ENCODE results near the gene NDUFB2. TPM values are rescaled to one million over a fixed set of nuclear protein-coding genes. Genes with fewer than 3 reads are reported as not detected.
"Not testable (repeated sequence)": the region's sequence is repeated elsewhere in the genome, so short reads cannot be mapped to it uniquely, and the experiment has no call there.

Gene NDUFB2
- total RNA-seq, 2 experiments from 2014 or later = 171 to 183 TPM

DNA sequence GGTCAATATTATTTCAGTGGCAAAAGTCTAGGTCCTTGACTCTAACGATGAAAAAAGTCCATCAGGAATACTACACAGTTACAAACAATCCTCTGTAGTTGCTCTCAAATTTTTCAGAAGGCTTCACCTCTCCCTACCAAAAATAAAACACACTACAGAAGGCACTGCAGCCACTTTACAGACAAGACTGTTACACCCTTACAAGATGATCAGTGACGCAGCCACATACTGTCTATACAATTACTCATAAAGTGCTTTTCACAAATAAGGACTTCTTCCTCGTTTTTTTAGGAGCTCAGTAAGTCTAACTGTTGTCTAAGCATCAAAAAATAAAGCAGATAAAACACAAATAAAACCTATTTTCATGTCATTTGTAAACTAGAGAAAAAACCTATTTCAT, 27.1 kb downstream of the NDUFB2 start:
- no peak for DNase-seq
- CTCF ChIA-PET = interaction anchor here (1.3 kb wide), 3 partner anchors 50 to 288 kb away, joined by 3 to 5 read pairs (median 4); no protein-coding TSS in a partner anchor
- Mint-ChIP-seq H3K27ac (no peak overlapping the region), H3K27me3 (no peaks in the 10 kb centered on the region), H3K4me1 (ENCODE audit: low read depth) (peaks cover 15% of the 10 kb centered on the region), H3K36me3 (no peaks in the 10 kb centered on the region), H3K9me3 (no peaks in the 10 kb centered on the region), H3K4me3 (no peak overlapping the region)
- intact Hi-C loops (cut with micrococcal nuclease) = loop anchor here (10.0 kb wide), 1 partner anchor 291 kb away; the partner anchor contains the start of gene MRPS33
- POLR2A ChIA-PET = no interaction called here

DNA sequence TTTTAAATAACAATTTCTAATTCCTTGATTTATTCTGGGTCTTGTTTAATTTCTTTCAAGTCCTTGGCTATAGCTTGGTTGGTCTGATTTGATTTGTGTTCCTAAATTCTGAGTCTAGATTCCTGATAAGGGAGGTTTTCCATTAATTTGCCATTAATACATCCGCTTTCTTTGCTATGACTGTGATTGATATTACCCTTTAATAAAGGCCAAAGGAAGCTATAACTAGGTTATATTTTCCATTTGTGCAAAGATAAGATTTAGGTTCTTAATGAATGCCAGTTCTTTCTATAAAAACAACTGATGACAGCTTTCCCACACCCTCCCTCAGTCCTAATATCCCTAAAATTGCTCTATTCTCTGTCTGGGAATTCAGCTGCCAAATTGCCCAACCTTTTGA, 28.2 kb downstream of the NDUFB2 start:
- ChIA-PET CTCF (no interaction called here), POLR2A (no interaction called here)
- no peaks in the 10 kb centered on the region for H3K9me3 Mint-ChIP-seq
- no peaks in the 10 kb centered on the region for H3K27me3 Mint-ChIP-seq
- DNase-seq = no peak
- H3K36me3 Mint-ChIP-seq = no peaks in the 10 kb centered on the region
- H3K4me1 Mint-ChIP-seq (ENCODE audit: low read depth) = peaks cover 15% of the 10 kb centered on the region
- no peak overlapping the region for H3K27ac Mint-ChIP-seq
- intact Hi-C loops (cut with micrococcal nuclease) = loop anchor here (10.0 kb wide), 1 partner anchor 290 kb away; the partner anchor contains the start of gene MRPS33
- no peak overlapping the region for H3K4me3 Mint-ChIP-seq

DNA sequence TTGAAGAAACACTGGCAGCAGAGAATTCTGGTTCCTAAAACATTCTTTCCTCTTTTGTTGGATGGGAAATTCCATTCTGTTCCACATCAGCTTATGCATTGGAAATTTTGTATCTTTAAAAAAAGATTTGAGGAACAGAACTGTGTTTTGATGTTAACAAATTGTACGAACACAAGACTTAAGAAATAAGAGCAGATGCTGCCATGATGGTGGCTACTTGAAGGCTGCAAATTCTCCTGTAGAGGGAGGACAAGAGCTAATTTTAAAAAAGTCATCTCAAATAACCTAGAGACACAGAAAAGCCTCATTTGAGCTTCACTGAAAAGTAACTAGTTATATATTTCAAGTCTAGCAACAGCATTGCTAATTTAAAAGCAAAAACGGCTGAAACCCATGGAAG, 29.8 kb downstream of the NDUFB2 start:
- Mint-ChIP-seq H3K9me3 (no peaks in the 10 kb centered on the region), H3K27ac (no peak overlapping the region), H3K36me3 (no peaks in the 10 kb centered on the region), H3K27me3 (no peaks in the 10 kb centered on the region), H3K4me1 (ENCODE audit: low read depth) (peaks cover 15% of the 10 kb centered on the region), H3K4me3 (no peak overlapping the region)
- no peak for DNase-seq
- ChIA-PET POLR2A (no interaction called here), CTCF (interaction anchor here (0.7 to 1.2 kb wide), 6 partner anchors 9 to 288 kb away, joined by 3 to 5 read pairs (median 3); partner anchors contain the start of gene MRPS33)
- intact Hi-C loops (cut with micrococcal nuclease) = loop anchor here (10.0 kb wide), 1 partner anchor 289 kb away; the partner anchor contains the start of gene MRPS33

DNA sequence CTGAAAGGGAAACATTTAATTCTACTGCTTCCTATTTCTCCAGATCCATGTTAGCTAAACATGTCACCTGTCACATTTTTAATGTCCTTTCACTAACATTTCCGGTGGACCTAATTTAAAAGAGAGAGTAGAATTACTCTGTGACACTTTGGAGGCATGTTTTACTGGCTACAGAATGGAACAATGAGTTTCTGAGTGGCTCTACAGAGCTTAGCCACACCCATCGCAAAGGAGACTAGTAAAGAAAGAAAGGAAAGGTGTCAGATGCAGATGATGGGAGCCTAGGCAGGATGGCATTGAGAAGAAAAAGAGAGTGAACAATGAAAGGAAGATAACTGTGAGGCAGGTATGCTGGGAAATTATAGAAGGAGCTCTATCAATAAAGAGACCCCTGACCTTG, 35.9 kb downstream of the NDUFB2 start:
- H3K36me3 Mint-ChIP-seq = peaks cover 6% of the 10 kb centered on the region
- no peak overlapping the region for H3K4me3 Mint-ChIP-seq
- POLR2A ChIA-PET = no interaction called here
- CTCF ChIA-PET = no interaction called here
- H3K27me3 Mint-ChIP-seq = no peaks in the 10 kb centered on the region
- no peak for DNase-seq
- H3K27ac Mint-ChIP-seq = no peak overlapping the region
- no peaks in the 10 kb centered on the region for H3K9me3 Mint-ChIP-seq
- no peaks in the 10 kb centered on the region for H3K4me1 Mint-ChIP-seq (ENCODE audit: low read depth)
- intact Hi-C loops (cut with micrococcal nuclease) = no loop called here

DNA sequence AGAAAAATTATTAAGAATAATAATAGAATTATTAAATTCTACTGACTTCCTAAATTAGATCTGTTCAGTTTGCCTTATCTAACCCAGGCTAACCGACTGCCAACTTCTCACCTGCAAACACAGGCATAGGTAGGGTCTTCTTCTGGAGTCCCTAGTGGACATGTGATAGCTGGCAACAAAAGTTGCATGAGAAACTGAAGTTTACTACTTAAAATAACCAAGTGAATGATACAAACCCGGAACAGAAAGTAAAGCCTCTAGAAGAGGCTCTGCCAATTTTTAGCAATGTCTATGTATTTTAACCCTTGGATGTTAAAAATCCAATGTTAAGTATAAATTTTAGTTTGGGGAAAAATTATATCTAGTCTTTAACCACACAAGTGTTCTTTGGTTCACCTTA, 37.6 kb downstream of the NDUFB2 start:
- Mint-ChIP-seq H3K4me1 (ENCODE audit: low read depth) (no peaks in the 10 kb centered on the region), H3K27me3 (no peaks in the 10 kb centered on the region), H3K4me3 (no peak overlapping the region), H3K36me3 (peaks cover 12% of the 10 kb centered on the region), H3K9me3 (no peaks in the 10 kb centered on the region), H3K27ac (no peak overlapping the region)
- POLR2A ChIA-PET = no interaction called here
- DNase-seq = no peak
- intact Hi-C loops (cut with micrococcal nuclease) = no loop called here
- CTCF ChIA-PET = no interaction called here

- no peak overlapping the region for H3K4me3 Mint-ChIP-seq
- no peak for DNase-seq
- peaks cover 16% of the 10 kb centered on the region for H3K36me3 Mint-ChIP-seq
- ChIA-PET CTCF (interaction anchor here (0.9 kb wide), 1 partner anchor 8 kb away, joined by 3 read pairs; no protein-coding TSS in a partner anchor), POLR2A (no interaction called here)
- no peaks in the 10 kb centered on the region for H3K9me3 Mint-ChIP-seq
- H3K27ac Mint-ChIP-seq = no peak overlapping the region
- intact Hi-C loops (cut with micrococcal nuclease) = no loop called here
- no peaks in the 10 kb centered on the region for H3K4me1 Mint-ChIP-seq (ENCODE audit: low read depth)
- H3K27me3 Mint-ChIP-seq = no peaks in the 10 kb centered on the region
These were observed 38.2 kb downstream of the NDUFB2 start for GRCh38 chr7:140734729-140735128.

GRCh38 chr7:140738280-140738679, 41.8 kb downstream of the NDUFB2 start:
- POLR2A ChIA-PET = no interaction called here
- Mint-ChIP-seq H3K36me3 (peaks cover 17% of the 10 kb centered on the region), H3K4me1 (ENCODE audit: low read depth) (no peaks in the 10 kb centered on the region), H3K27me3 (no peaks in the 10 kb centered on the region), H3K9me3 (no peaks in the 10 kb centered on the region), H3K4me3 (no peak overlapping the region), H3K27ac (no peak overlapping the region)
- CTCF ChIA-PET = interaction anchor here (1.3 kb wide), 1 partner anchor 85 kb away, joined by 4 read pairs; no protein-coding TSS in a partner anchor
- intact Hi-C loops (cut with micrococcal nuclease) = no loop called here
- DNase-seq = no peak

DNA sequence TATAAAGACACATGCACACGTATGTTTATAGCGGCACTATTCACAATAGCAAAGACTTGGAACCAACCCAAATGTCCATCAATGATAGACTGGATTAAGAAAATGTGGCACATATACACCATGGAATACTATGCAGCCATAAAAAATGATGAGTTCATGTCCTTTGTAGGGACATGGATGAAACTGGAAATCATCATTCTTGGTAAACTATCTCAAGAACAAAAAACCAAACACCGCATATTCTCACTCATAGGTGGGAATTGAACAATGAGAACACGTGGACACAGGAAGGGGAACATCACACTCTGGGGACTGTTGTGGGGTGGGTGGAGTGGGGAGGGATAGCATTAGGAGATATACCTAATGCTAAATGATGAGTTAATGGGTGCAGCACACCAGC, 46.7 kb downstream of the NDUFB2 start:
- H3K4me3 Mint-ChIP-seq; H3K4me1 Mint-ChIP-seq (ENCODE audit: low read depth); H3K27ac Mint-ChIP-seq; H3K9me3 Mint-ChIP-seq; DNase-seq; POLR2A ChIA-PET; intact Hi-C loops (cut with micrococcal nuclease); H3K27me3 Mint-ChIP-seq: not testable (repeated sequence)
- CTCF ChIA-PET = interaction anchor here (0.6 kb wide), 1 partner anchor 41 kb away, joined by 3 read pairs; no protein-coding TSS in a partner anchor
- peaks cover 28% of the 10 kb centered on the region for H3K36me3 Mint-ChIP-seq

- Mint-ChIP-seq H3K27ac (no peak overlapping the region), H3K4me1 (ENCODE audit: low read depth) (no peaks in the 10 kb centered on the region), H3K27me3 (no peaks in the 10 kb centered on the region), H3K36me3 (peaks cover 24% of the 10 kb centered on the region), H3K4me3 (no peak overlapping the region), H3K9me3 (no peaks in the 10 kb centered on the region)
- DNase-seq = no peak
- POLR2A ChIA-PET = no interaction called here
- CTCF ChIA-PET = interaction anchor here (0.6 kb wide), 1 partner anchor 42 kb away, joined by 3 read pairs; no protein-coding TSS in a partner anchor
- intact Hi-C loops (cut with micrococcal nuclease) = no loop called here
These were observed 47.5 kb downstream of the NDUFB2 start for GRCh38 chr7:140744005-140744404.

- Mint-ChIP-seq H3K9me3 (no peaks in the 10 kb centered on the region), H3K4me1 (ENCODE audit: low read depth) (no peaks in the 10 kb centered on the region), H3K36me3 (peaks cover 19% of the 10 kb centered on the region), H3K4me3 (no peak overlapping the region), H3K27me3 (no peaks in the 10 kb centered on the region), H3K27ac (no peak overlapping the region)
- intact Hi-C loops (cut with micrococcal nuclease) = no loop called here
- CTCF ChIA-PET = no interaction called here
- DNase-seq = no peak
- POLR2A ChIA-PET = no interaction called here
These were observed 49.0 kb downstream of the NDUFB2 start for GRCh38 chr7:140745266-140746058.

DNA sequence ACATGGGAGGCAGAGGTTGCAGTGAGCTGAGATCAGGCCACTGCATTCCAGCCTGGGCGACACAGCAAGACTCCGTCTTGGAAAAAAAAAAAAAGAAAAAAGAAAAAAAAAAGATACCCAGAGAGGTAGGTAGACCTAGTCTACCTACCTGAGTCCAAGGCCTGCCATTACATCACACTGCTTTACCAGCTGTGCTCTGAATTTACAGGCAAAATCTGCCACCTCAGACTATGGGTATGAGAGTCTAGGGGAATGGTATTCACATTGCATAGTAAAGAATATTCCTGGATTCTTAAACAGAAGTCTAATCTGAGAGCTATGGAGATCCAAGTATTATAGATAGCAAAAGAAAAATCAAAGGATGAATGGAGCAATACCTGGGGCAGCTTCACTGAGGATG, 50.2 kb downstream of the NDUFB2 start:
- ChIA-PET POLR2A (no interaction called here), CTCF (no interaction called here)
- intact Hi-C loops (cut with micrococcal nuclease) = no loop called here
- Mint-ChIP-seq H3K36me3 (peaks cover 21% of the 10 kb centered on the region), H3K4me1 (ENCODE audit: low read depth) (no peaks in the 10 kb centered on the region), H3K9me3 (no peaks in the 10 kb centered on the region), H3K27ac (no peak overlapping the region), H3K27me3 (no peaks in the 10 kb centered on the region), H3K4me3 (no peak overlapping the region)
- no peak for DNase-seq

DNA sequence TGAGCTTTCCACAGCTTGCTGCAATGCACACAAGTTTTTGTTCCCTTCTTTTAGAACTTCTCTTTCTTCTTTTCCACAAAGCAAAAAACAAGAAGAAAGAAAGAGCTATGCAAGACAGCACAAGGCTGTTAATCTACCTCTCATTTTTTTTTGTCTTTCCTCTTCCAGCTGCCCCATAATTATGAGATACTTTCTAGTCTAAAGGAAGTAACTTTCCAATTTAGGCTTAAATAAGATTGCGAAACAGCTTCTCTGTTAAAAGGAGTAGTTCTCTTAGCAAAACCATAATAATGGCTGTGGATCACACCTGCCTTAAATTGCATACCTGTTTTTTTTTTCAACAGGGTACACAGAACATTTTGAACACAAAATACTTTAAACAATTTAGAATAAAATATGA, 56.0 kb downstream of the NDUFB2 start:
- Mint-ChIP-seq H3K4me1 (ENCODE audit: low read depth) (no peaks in the 10 kb centered on the region), H3K4me3 (no peak overlapping the region), H3K9me3 (no peaks in the 10 kb centered on the region), H3K36me3 (peaks cover 8% of the 10 kb centered on the region), H3K27me3 (no peaks in the 10 kb centered on the region), H3K27ac (no peak overlapping the region)
- POLR2A ChIA-PET = no interaction called here
- intact Hi-C loops (cut with micrococcal nuclease) = no loop called here
- CTCF ChIA-PET = interaction anchor here (1.2 kb wide), 1 partner anchor 259 kb away, joined by 3 read pairs; no protein-coding TSS in a partner anchor
- DNase-seq = no peak

GRCh38 chr7:140754506-140754905, 58.0 kb downstream of the NDUFB2 start:
- no peak overlapping the region for H3K4me3 Mint-ChIP-seq
- H3K27me3 Mint-ChIP-seq = no peaks in the 10 kb centered on the region
- peaks cover 4% of the 10 kb centered on the region for H3K36me3 Mint-ChIP-seq
- ChIA-PET POLR2A (no interaction called here), CTCF (interaction anchor here (0.9 kb wide), 1 partner anchor 257 kb away, joined by 3 read pairs; no protein-coding TSS in a partner anchor)
- no peak for DNase-seq
- H3K4me1 Mint-ChIP-seq (ENCODE audit: low read depth) = no peaks in the 10 kb centered on the region
- intact Hi-C loops (cut with micrococcal nuclease) = no loop called here
- H3K27ac Mint-ChIP-seq = no peak overlapping the region
- H3K9me3 Mint-ChIP-seq = no peaks in the 10 kb centered on the region

Data from activated CD4-positive, alpha-beta memory T cell treated with anti-CD3 and anti-CD28 coated beads for 36 hours (primary cell).